LNCaP clone FGC (cell line): ENCODE data around the gene IREB2.
"Not testable (repeated sequence)": the region's sequence is repeated elsewhere in the genome, so short reads cannot be mapped to it uniquely, and the experiment has no call there.

Source experiments
- DNase-seq: peaks from one replicate; pipeline ENCODE4 v3.0.0-alpha.2; 2011; ENCODE audit warnings: low read depth
- H3K4me3 ChIP-seq: 2 replicates; pipeline ENCODE4 v1.5.1; 2011; ENCODE audit warnings: mild to moderate bottlenecking, low read depth, low read length, control low read depth
- TF ChIP-seq, protein P1 (sequence below): IDR thresholded peaks from 2 replicates; pipeline ENCODE4 v1.5.1; 2012; ENCODE audit warnings: mild to moderate bottlenecking; ENCODE audit not compliant: control insufficient read depth, insufficient read depth; ENCODE audit errors: extremely low read depth

The IREB2 gene

DNA sequence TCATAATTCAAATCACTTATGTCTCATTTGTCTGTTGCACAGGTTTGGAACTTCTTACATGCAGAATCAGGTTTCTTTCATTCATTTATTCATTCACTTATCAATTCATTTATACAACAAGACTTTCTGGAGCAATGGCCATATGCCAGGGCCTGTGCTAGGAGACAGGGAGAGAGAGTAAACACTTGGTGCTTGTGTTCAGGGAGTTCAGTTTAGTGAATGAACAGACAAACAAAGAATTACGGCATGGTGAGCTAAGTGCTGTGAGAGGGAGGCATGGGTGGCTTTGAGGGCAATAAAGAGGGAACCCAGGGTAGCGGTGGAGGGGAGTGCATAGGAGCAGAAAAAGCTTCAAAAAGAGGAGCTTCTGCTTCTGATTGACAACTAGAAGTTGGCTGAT lies 8.5 kb upstream of the IREB2 start:
- TF ChIP-seq, protein P1, sequence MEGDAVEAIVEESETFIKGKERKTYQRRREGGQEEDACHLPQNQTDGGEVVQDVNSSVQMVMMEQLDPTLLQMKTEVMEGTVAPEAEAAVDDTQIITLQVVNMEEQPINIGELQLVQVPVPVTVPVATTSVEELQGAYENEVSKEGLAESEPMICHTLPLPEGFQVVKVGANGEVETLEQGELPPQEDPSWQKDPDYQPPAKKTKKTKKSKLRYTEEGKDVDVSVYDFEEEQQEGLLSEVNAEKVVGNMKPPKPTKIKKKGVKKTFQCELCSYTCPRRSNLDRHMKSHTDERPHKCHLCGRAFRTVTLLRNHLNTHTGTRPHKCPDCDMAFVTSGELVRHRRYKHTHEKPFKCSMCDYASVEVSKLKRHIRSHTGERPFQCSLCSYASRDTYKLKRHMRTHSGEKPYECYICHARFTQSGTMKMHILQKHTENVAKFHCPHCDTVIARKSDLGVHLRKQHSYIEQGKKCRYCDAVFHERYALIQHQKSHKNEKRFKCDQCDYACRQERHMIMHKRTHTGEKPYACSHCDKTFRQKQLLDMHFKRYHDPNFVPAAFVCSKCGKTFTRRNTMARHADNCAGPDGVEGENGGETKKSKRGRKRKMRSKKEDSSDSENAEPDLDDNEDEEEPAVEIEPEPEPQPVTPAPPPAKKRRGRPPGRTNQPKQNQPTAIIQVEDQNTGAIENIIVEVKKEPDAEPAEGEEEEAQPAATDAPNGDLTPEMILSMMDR, result no peak
- peak; percentile 89 for DNase-seq

DNA sequence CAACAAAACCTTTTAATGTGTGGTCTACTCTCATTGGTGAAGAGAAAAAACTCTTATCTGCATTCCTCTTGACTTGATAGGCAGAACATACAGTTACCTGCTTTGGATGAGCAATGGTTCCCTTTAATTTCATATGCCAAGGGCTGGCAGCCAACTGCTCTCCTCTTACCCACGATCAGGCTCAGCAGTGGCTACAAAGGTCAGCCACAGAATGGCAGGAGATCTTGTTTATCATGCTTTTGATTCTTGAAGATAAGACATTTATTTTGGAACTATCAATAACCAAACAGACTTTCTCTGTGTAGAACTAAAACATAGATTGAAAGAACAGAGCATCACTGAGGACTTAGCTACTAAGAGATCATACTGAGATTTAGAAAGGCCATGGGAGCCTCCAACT lies 6.1 kb upstream of the IREB2 start:
- TF ChIP-seq, protein P1, result no peak
- no peak overlapping the region for H3K4me3 ChIP-seq
- no peak for DNase-seq

More for the DNA sequence above, 8.5 kb upstream of the IREB2 start:
- H3K4me3 ChIP-seq, result no peak overlapping the region

DNA sequence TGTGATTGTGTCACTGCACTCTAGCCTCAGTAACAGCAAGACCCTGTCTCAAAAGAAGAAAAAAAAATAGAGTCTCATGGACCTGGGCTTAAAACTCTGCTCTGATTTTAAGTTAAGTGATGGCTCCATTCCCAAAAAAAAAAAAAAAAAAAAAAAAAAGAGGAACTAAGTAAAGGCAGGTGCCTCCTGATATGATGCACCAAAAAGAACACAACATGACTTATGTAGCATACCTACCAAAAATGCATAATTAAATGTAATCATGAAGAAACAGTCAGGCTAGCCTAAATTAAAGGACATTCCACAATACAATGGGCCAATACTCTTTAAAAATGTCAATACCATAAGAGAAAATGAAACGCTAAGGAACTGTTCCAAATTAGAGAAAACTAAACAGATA lies 5.4 kb upstream of the IREB2 start:
- TF ChIP-seq, protein P1, result no peak
- DNase-seq, result no peak

DNA sequence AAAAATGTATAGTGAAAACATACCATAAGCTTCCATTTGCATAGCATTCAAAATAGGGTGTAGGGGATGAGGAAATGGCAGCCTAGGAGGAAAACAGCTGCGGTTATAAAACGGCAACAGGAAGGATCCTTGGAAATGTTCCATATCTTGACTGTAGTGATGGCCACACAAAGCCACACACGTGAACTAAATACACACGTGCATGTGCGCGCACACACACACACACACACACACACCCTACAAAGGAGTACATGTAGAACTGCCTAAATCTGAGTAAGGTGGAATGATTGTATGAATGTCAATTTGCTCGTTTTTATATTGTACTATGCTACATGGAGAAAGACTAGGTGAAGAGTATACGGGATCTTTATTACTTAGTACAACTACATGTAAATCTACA lies 3.9 kb upstream of the IREB2 start:
- no peak for DNase-seq
- TF ChIP-seq, protein P1, result no peak

More for the DNA sequence above, 5.4 kb upstream of the IREB2 start:
- no peak overlapping the region for H3K4me3 ChIP-seq

DNA sequence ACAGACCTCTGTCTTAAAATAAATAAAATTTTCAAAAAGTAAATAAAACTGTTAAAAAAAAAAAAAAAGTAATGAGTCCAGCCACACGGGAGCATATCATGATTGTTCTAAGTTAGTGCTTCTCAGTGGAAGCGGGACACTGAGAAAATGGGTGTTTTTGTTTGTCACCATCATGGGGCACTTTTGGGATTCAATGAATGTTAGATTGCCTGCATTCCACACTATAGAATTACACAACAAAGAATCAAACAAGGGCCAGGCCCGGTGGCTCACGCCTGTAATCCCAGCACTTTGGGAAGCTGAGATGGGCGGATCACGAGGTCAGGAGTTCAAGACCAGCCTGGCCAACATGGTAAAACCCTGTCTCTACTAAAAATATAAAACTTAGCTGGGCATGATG lies 3.3 kb upstream of the IREB2 start:
- DNase-seq, H3K4me3 ChIP-seq: not testable (repeated sequence)

More for the DNA sequence above, 3.9 kb upstream of the IREB2 start:
- H3K4me3 ChIP-seq, result no peak overlapping the region

DNA sequence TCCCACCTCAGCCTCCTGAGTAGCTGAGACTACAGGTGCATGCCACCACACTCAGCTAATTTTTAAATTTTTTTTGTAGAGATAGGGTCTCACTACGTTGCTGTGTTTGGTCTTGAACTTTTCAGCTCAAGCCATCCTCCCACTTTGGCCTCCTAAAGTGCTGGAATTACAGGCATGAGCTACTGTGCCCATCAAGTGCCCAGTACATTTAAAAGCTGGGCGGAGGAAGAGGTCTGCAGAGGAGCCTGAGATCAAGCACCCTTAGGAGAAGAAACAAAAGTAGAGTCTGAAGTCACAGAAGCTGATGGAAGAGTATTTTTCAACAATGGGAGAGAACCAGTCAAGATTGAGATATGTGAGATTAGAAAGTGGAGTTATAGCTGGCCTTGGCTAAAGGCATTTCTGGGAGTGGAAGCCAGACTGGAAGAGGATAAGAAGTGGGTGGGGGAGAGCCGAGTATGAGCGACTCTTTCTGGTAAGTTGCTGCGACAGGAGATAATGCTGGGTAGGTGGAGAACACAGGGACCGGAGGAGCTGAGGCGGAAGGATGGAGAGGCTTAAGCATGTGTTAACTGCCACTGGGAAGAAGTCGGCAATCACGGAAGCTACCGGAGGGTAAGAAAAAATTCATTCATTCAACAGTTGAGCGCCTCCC lies 782 bp upstream of the IREB2 start:
- TF ChIP-seq, protein P1, result no peak
- DNase-seq, result no peak
- peak overlapping the region; percentile 63 for H3K4me3 ChIP-seq

DNA sequence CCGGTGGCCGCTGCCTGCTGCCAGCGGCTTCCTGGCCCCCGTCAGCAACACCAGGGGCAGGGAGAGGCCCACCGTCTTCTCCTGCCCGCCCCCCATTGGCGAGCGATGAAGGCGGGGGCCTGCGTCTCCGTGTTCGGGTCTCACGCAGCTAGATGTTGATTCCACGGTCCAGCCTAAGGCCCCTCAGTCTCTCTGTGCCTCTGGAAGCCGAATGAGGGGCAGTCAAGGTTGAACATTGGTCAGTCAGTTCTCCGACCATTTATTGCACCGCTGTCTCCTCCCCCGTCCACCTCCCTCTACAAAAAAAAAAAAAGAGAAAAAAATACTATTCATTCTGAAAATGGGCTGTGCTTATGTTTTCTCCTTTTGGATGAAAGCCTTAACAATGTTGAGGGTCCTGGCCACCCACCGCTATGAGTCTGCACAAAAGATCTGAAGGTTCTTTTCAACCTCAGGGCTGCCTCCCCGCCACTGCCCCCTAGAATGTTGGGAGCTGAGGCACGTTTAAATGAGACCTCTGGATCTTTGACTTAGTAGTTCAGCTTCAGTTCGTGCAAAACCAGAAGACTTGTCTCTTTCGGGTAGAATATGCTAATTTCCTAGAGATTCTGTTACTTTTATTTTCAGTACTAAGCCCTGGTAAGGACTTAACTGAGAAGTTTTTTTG lies 736 bp downstream of the IREB2 start:
- TF ChIP-seq, protein P1, result peak; percentile 38
- H3K4me3 ChIP-seq, result peak overlapping the region; percentile 63
- DNase-seq, result no peak
